Renal pelvis (tissue), 4 donors: ENCODE measurements around the gene HOXC10. TPM values are rescaled to one million over a fixed set of nuclear protein-coding genes. Genes with fewer than 3 reads are reported as not detected.

ENCODE experiments used
- DNase-seq: peaks from one replicate; pipeline ENCODE4 v3.0.0-alpha.2; 2013
- polyA plus RNA-seq, 3 donors: library from polyadenylated mRNA; unstranded; fragments of 120-200 nt; gene quantifications; one replicate each; pipeline ENCODE4 v1.2.1, GENCODE V29; 2013; ENCODE audit not compliant: insufficient read length in 3 of 3

Gene HOXC10
- polyA plus RNA-seq, 3 donors: 53.8 to 61.0 (median 58.4) TPM

- no peak for DNase-seq
Observed at GRCh38 chr12:53960187-53961024, 24.5 kb upstream of the HOXC10 start.

- DNase-seq: no peak
Observed at GRCh38 chr12:53961025-53961761, 23.8 kb upstream of the HOXC10 start.

- no peak for DNase-seq
Observed at GRCh38 chr12:53963005-53963404, 21.9 kb upstream of the HOXC10 start.

GRCh38 chr12:53963434-53964314, 21.3 kb upstream of the HOXC10 start:
- DNase-seq: no peak

- no peak for DNase-seq
Observed at GRCh38 chr12:53964315-53964713, 20.6 kb upstream of the HOXC10 start.

GRCh38 chr12:53965281-53966084, 19.5 kb upstream of the HOXC10 start:
- DNase-seq: no peak

- DNase-seq: no peak
Observed at GRCh38 chr12:53966085-53966384, 18.9 kb upstream of the HOXC10 start.

- DNase-seq: no peak
Observed at GRCh38 chr12:53966385-53967133, 18.4 kb upstream of the HOXC10 start.

GRCh38 chr12:53967421-53967925, 17.5 kb upstream of the HOXC10 start:
- DNase-seq: no peak

- no peak for DNase-seq
Observed at GRCh38 chr12:53968214-53969127, 16.5 kb upstream of the HOXC10 start.

- no peak for DNase-seq
Observed at GRCh38 chr12:53969588-53970259, 15.2 kb upstream of the HOXC10 start.

- DNase-seq: no peak
Observed at GRCh38 chr12:53970451-53970850, 14.5 kb upstream of the HOXC10 start.

- no peak for DNase-seq
Observed at GRCh38 chr12:53971129-53971528, 13.8 kb upstream of the HOXC10 start.

GRCh38 chr12:53971686-53972085, 13.3 kb upstream of the HOXC10 start:
- no peak for DNase-seq

- DNase-seq: no peak
Observed at GRCh38 chr12:53972152-53972702, 12.7 kb upstream of the HOXC10 start.

GRCh38 chr12:53972722-53973235, 12.2 kb upstream of the HOXC10 start, which contains the start of gene HOXC11:
TSS of gene HOXC11 (plus strand) at chr12:53973126. CDS start at chr12:53973242, 116 bp downstream.
- no peak for DNase-seq

GRCh38 chr12:53973236-53974042, 11.5 kb upstream of the HOXC10 start:
- DNase-seq: no peak
